Ishikawa (cell line): ENCODE measurements around the gene WDR89.

Experiments used
- CEBPB ChIP-seq: IDR thresholded peaks from 2 replicates; pipeline ENCODE4 v1.6.1; 2012
- CREB1 ChIP-seq: IDR thresholded peaks from 2 replicates; pipeline ENCODE4 v1.6.1; 2012; ENCODE audit warnings: low read depth
- EGR1 ChIP-seq: IDR thresholded peaks from 2 replicates; pipeline ENCODE4 v1.6.1; 2012
- EP300 ChIP-seq: IDR thresholded peaks from 2 replicates; pipeline ENCODE4 v1.6.1; 2012; ENCODE audit warnings: borderline replicate concordance
- FOXM1 ChIP-seq: IDR thresholded peaks from 2 replicates; pipeline ENCODE4 v1.6.1; 2012; ENCODE audit warnings: low read depth, borderline replicate concordance
- MAX ChIP-seq: IDR thresholded peaks from 2 replicates; pipeline ENCODE4 v1.6.1; 2012
- NFIC ChIP-seq: IDR thresholded peaks from 2 replicates; pipeline ENCODE4 v1.6.1; 2012
- RAD21 ChIP-seq: IDR thresholded peaks from 2 replicates; pipeline ENCODE4 v1.6.1; 2012; ENCODE audit warnings: low read depth
- REST ChIP-seq: IDR thresholded peaks from 2 replicates; pipeline ENCODE4 v1.6.1; 2012; ENCODE audit warnings: low read depth, mild to moderate bottlenecking
- TAF1 ChIP-seq: IDR thresholded peaks from 2 replicates; pipeline ENCODE4 v1.6.1; 2012; ENCODE audit warnings: low read depth, mild to moderate bottlenecking
- TCF12 ChIP-seq: IDR thresholded peaks from 2 replicates; pipeline ENCODE4 v1.6.1; 2012; ENCODE audit warnings: low read depth
- TEAD4 ChIP-seq: IDR thresholded peaks from 2 replicates; pipeline ENCODE4 v1.6.1; 2012
- YY1 ChIP-seq: IDR thresholded peaks from 2 replicates; pipeline ENCODE4 v1.6.1; 2012; ENCODE audit warnings: low read depth
- ZBTB7A ChIP-seq: IDR thresholded peaks from 2 replicates; pipeline ENCODE4 v1.6.1; 2012; ENCODE audit warnings: low read depth
- TF ChIP-seq, protein P1 (sequence below): IDR thresholded peaks from 2 replicates; pipeline ENCODE4 v1.6.1; 2012

Gene WDR89

DNA sequence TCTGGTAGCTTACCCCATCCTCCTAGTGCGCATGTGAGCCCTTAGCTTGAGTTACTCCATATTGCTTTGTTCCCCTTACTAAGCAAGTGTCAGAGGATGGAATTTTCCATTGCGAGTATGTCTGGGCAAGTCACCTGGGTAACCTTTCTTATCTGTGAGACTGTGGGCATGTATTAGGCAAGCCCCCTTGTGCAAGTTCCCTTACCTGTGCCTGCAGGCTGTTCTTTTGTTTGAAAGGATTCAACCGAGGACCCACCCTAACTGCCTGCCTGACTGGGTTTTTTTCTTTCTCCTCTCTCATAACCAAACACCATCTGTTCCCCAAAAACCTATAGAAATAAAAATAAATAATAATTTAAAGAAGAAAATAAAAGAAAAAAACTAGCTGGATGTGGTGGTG lies 76.2 kb downstream of the WDR89 start:
- no peak for TF ChIP-seq TAF1
- no peak for TF ChIP-seq EP300
- TF ChIP-seq ZBTB7A, result no peak
- TF ChIP-seq TCF12, result no peak
- TF ChIP-seq CREB1, result no peak
- TF ChIP-seq, protein P1, sequence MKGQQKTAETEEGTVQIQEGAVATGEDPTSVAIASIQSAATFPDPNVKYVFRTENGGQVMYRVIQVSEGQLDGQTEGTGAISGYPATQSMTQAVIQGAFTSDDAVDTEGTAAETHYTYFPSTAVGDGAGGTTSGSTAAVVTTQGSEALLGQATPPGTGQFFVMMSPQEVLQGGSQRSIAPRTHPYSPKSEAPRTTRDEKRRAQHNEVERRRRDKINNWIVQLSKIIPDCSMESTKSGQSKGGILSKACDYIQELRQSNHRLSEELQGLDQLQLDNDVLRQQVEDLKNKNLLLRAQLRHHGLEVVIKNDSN, result no peak
- no peak for TF ChIP-seq NFIC
- no peak for TF ChIP-seq CEBPB
- TF ChIP-seq FOXM1, result no peak
- TF ChIP-seq TEAD4, result no peak

GRCh38 chr14:63564318-63564717 lies 77.4 kb downstream of the WDR89 start:
- TF ChIP-seq EGR1 (no peak), MAX (no peak), FOXM1 (no peak), RAD21 (no peak), REST (no peak)

DNA sequence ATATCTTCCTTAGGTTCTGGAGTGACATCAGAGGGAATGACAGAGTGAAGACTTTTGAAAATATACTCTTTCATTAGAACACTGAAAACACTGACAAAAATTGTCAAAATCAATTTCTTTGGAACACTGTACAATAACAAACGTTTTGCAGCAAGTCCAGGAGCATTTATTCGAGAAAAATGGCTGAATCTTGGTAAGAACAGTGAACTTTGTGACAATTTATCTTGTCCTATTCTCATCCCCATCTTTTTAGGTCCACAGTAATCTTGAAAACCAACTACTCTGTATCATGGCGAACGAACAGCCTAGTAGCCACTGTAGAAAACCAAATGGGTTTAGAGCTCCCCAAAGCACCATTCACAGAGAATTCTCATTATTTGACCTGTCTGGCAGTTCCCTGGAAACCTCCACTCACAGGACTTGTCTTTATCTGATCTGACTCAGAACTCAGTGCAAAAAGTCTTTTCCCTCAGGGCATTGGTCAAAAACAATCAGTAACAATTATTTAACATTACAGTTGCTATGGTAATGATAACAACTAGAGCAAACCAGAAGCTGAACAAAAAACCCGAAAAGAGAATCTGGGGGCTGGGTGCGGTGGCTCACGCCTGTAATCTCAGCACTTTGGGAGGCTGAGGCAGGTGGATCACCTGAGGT lies 78.2 kb downstream of the WDR89 start:
- TF ChIP-seq ZBTB7A (no peak), MAX (no peak), REST (no peak), TAF1 (no peak), TEAD4 (no peak), YY1 (no peak), NFIC (no peak), CREB1 (no peak), TCF12 (no peak), FOXM1 (no peak), EGR1 (no peak), CEBPB (no peak), EP300 (no peak), RAD21 (no peak)
- TF ChIP-seq, protein P1, result no peak

DNA sequence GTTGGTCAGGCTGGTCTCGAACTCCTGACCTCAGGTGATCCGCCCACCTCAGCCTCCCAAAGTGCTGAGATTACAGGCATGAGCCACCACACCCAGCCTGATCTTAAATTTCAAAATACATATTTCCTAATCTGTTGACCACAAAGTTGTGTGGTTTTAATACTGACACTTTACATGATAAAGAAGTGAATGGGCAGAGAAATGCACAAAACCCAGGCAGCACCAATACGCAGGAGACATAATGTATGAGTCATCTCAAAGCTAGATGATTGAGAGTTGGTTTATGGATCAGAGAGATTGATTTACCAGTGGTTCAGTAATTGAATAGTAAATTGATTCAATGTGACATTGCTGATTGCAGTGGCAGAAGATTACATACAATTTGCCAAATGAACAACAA lies 79.3 kb downstream of the WDR89 start:
- TF ChIP-seq RAD21, result no peak
- TF ChIP-seq, protein P1, result no peak

- no peak for TF ChIP-seq FOXM1
- no peak for TF ChIP-seq TEAD4
- TF ChIP-seq MAX, result no peak
- no peak for TF ChIP-seq TCF12
- TF ChIP-seq RAD21, result no peak
- TF ChIP-seq NFIC, result no peak
- TF ChIP-seq ZBTB7A, result no peak
- no peak for TF ChIP-seq TAF1
- TF ChIP-seq CREB1, result no peak
- no peak for TF ChIP-seq EP300
- no peak for TF ChIP-seq CEBPB
- TF ChIP-seq EGR1, result no peak
- no peak for TF ChIP-seq REST
- TF ChIP-seq YY1, result no peak
- TF ChIP-seq, protein P1, result no peak
Observed at GRCh38 chr14:63555572-63555971, 86.1 kb downstream of the WDR89 start.
